NT2/D1 (cell line): Measurements from ENCODE around the gene MT4.

Experiments used
- YY1 ChIP-seq: IDR thresholded peaks from 2 replicates; pipeline ENCODE4 v1.6.1; 2011; ENCODE audit not compliant: insufficient read length, insufficient read depth
- ZNF274 ChIP-seq: IDR thresholded peaks from 2 replicates; pipeline ENCODE4 v1.6.1; 2011; ENCODE audit warnings: mild to moderate bottlenecking, low read depth, low read length

DNA sequence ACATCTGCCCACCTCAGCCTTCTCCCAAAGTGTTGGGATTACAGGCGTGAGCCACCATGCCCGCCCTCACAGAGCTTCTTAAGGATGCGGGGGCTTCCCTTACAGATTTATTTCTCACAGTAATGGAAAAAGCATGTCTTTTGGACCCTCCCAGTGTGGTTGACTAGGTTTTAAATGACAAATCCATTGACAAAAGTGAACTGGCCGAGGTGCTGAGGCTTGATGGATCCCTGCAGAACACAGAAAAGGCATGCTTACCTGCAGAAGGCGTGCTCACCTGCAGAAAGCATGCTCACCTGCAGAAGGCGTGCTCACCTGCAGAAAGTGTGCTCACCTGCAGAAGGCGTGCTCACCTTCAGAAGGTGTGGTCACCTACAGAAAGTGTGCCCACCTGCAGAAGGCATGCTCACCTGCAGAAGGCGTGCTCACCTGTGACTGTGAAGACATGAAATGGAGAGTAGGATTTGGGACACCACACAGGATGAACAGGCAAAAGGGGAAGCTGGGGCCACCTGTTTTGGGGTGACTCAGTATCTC is 30.0 kb upstream of the MT4 start:
- no peak for TF ChIP-seq YY1
- no peak for TF ChIP-seq ZNF274
